ENCODE data around the gene SYT3. TPM values are rescaled to one million over a fixed set of nuclear protein-coding genes. Genes with fewer than 3 reads are reported as not detected.

The SYT3 gene
- total and polyA plus RNA-seq, 2 of the 13 experiments (the other 11 are each of a cell fraction or from before 2014, with no cell fraction given) = not detected

DNA sequence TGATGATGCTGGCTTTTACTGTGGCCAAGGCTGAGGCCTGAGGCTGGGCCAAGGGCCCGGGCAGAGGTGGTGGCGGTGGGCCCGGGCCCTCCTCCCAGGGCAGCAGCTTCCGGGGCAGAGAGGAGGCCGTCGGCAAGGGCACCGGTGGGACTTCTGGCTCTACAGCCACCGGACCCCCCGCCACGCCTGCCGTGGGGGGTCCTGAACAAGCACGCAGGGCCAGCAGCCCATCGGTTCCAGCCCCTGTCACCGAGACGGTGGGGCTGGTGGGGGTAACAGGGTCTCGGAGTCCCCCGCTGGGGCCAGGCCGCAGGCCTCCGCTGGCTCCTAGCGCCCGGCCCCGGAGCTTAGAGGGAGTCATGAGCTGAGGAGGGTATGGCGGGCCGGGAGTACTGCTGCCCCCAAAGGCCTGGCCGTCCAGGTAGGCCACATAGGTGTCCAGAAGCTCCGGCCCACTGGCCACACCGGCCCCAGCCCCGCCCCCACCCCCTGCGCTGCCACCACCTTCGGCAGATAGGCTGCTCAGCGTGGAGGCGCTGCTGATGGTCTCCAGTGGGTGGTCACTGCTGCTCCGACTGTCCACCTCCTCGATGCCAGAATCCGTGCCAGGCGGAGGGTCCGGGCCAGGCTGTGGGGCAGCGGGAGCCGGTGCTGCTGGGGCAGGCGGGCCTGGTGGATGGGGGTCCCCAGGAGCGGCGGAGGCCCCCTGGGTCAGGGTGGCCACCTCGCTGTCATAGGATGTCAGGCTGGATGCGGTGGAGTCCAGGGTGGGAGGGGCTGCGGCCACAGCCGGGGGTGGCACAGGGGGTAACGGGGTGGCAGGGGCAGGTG is 26.9 kb upstream of the SYT3 start:
- H2AFZ ChIP-seq (ENCODE audit: low read length) = no peak overlapping the region
- in situ Hi-C loops (cut with HindIII; ENCODE audit: extremely low pct_ligation_motif_present, low pct_unique_long_range_greater_than_20kb) = no loop called here
- ATAC-seq (no peak; the same call in 2 of the 3 replicates), FAIRE-seq (no peak), DNase-seq (ENCODE audit: low spot score) (no peak)
- intact Hi-C loops (cut with micrococcal nuclease; ENCODE audit: unreplicated experiment) = no loop called here
- H3K9ac ChIP-seq (ENCODE audit: insufficient read depth, low read depth, low read length) = no peak overlapping the region
- no peaks in the 10 kb centered on the region for H3K36me3 ChIP-seq (replicated peaks in 1 of 2; ENCODE audit: control insufficient read depth in 1 of 2, insufficient read depth in 2 of 2, low read length in 2 of 2)
- H3K79me2 ChIP-seq (ENCODE audit: insufficient read depth, low read length) = no peaks in the 10 kb centered on the region
- no peak overlapping the region for H3K27ac ChIP-seq (ENCODE audit: extremely low read length, insufficient read depth, low read length)
- no TSS peak for BruUV-seq (replicated peaks)
- no peak overlapping the region for H3K4me3 ChIP-seq (replicated peaks in 1 of 3; ENCODE audit: insufficient read depth in 1 of 3, low read depth in 2 of 3, low read length in 3 of 3)
- H3K4me1 ChIP-seq (ENCODE audit: insufficient read depth, low read length) = no peaks in the 10 kb centered on the region
- H3K9me3 ChIP-seq (ENCODE audit: low read length) = no peaks in the 10 kb centered on the region; the same call in 1 of the 2 replicates
- WGBS (ENCODE audit: low lambda C conversion rate) = 34% methylated on average over 7 of the region's 47 CpGs
- ChIA-PET POLR2A (no interaction called here), CTCF (ENCODE audit: low intra/inter-chr PET ratio, low total read pairs) (no interaction called here)
- TF ChIP-seq, protein P1, sequence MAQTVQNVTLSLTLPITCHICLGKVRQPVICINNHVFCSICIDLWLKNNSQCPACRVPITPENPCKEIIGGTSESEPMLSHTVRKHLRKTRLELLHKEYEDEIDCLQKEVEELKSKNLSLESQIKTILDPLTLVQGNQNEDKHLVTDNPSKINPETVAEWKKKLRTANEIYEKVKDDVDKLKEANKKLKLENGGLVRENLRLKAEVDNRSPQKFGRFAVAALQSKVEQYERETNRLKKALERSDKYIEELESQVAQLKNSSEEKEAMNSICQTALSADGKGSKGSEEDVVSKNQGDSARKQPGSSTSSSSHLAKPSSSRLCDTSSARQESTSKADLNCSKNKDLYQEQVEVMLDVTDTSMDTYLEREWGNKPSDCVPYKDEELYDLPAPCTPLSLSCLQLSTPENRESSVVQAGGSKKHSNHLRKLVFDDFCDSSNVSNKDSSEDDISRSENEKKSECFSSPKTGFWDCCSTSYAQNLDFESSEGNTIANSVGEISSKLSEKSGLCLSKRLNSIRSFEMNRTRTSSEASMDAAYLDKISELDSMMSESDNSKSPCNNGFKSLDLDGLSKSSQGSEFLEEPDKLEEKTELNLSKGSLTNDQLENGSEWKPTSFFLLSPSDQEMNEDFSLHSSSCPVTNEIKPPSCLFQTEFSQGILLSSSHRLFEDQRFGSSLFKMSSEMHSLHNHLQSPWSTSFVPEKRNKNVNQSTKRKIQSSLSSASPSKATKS (CRISPR knock-in tag; IDR thresholded peaks at IDR 0.05) = no peak
- no peak for TF ChIP-seq ZNF441 (CRISPR knock-in tag; IDR thresholded peaks at IDR 0.05; ENCODE audit: borderline replicate concordance)
- TF ChIP-seq, protein P2, sequence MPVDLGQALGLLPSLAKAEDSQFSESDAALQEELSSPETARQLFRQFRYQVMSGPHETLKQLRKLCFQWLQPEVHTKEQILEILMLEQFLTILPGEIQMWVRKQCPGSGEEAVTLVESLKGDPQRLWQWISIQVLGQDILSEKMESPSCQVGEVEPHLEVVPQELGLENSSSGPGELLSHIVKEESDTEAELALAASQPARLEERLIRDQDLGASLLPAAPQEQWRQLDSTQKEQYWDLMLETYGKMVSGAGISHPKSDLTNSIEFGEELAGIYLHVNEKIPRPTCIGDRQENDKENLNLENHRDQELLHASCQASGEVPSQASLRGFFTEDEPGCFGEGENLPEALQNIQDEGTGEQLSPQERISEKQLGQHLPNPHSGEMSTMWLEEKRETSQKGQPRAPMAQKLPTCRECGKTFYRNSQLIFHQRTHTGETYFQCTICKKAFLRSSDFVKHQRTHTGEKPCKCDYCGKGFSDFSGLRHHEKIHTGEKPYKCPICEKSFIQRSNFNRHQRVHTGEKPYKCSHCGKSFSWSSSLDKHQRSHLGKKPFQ (CRISPR knock-in tag; IDR thresholded peaks at IDR 0.05; ENCODE audit: insufficient replicate concordance) = no peak
- no peak for TF ChIP-seq SMAD9 (CRISPR knock-in tag; IDR thresholded peaks at IDR 0.05)
- TF ChIP-seq, protein P3, sequence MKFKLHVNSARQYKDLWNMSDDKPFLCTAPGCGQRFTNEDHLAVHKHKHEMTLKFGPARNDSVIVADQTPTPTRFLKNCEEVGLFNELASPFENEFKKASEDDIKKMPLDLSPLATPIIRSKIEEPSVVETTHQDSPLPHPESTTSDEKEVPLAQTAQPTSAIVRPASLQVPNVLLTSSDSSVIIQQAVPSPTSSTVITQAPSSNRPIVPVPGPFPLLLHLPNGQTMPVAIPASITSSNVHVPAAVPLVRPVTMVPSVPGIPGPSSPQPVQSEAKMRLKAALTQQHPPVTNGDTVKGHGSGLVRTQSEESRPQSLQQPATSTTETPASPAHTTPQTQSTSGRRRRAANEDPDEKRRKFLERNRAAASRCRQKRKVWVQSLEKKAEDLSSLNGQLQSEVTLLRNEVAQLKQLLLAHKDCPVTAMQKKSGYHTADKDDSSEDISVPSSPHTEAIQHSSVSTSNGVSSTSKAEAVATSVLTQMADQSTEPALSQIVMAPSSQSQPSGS (CRISPR knock-in tag; IDR thresholded peaks at IDR 0.05) = no peak
- TF ChIP-seq ZBTB8A (CRISPR knock-in tag; IDR thresholded peaks at IDR 0.05; ENCODE audit: borderline replicate concordance, low read depth) = no peak
- no peak for TF ChIP-seq ZNF776 (CRISPR knock-in tag; IDR thresholded peaks at IDR 0.05)
- TF ChIP-seq, protein P4, sequence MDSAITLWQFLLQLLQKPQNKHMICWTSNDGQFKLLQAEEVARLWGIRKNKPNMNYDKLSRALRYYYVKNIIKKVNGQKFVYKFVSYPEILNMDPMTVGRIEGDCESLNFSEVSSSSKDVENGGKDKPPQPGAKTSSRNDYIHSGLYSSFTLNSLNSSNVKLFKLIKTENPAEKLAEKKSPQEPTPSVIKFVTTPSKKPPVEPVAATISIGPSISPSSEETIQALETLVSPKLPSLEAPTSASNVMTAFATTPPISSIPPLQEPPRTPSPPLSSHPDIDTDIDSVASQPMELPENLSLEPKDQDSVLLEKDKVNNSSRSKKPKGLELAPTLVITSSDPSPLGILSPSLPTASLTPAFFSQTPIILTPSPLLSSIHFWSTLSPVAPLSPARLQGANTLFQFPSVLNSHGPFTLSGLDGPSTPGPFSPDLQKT (CRISPR knock-in tag; IDR thresholded peaks at IDR 0.05; ENCODE audit: borderline replicate concordance) = no peak
- no peak for TF ChIP-seq HES4 (CRISPR knock-in tag; IDR thresholded peaks at IDR 0.05; ENCODE audit: borderline replicate concordance)
- TF ChIP-seq POGZ (CRISPR knock-in tag; IDR thresholded peaks at IDR 0.05) = no peak
- TF ChIP-seq, protein P5, sequence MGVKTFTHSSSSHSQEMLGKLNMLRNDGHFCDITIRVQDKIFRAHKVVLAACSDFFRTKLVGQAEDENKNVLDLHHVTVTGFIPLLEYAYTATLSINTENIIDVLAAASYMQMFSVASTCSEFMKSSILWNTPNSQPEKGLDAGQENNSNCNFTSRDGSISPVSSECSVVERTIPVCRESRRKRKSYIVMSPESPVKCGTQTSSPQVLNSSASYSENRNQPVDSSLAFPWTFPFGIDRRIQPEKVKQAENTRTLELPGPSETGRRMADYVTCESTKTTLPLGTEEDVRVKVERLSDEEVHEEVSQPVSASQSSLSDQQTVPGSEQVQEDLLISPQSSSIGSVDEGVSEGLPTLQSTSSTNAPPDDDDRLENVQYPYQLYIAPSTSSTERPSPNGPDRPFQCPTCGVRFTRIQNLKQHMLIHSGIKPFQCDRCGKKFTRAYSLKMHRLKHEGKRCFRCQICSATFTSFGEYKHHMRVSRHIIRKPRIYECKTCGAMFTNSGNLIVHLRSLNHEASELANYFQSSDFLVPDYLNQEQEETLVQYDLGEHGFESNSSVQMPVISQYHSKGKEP (CRISPR knock-in tag; IDR thresholded peaks at IDR 0.05) = no peak
- TF ChIP-seq KMT2A (CRISPR knock-in tag; IDR thresholded peaks at IDR 0.05) = no peak
- no peak overlapping the region for H3K4me2 ChIP-seq (ENCODE audit: low read depth, low read length)
- no peaks in the 10 kb centered on the region for H4K20me1 ChIP-seq (ENCODE audit: insufficient read depth, low read length)
- peaks cover 1 to 20% of the 10 kb centered on the region in 2 experiments; a peak in 4 of 5 replicates for H3K27me3 ChIP-seq (ENCODE audit: control insufficient read depth in 1 of 2, insufficient read depth in 2 of 2, low read length in 2 of 2)

Data from HepG2 (cell line).